GM19468 (cell line): Measurements from ENCODE around the gene TNFRSF11A.

Experiments
- ATAC-seq: cut with Tn5 transposase; IDR thresholded peaks from one replicate; pipeline ENCODE4 v1.9.1; 2021; ENCODE audit warnings: mild to moderate bottlenecking, moderate library complexity, moderate number of reproducible peaks; ENCODE audit not compliant: unreplicated experiment; ENCODE audit errors: extremely low read depth

Gene TNFRSF11A

DNA sequence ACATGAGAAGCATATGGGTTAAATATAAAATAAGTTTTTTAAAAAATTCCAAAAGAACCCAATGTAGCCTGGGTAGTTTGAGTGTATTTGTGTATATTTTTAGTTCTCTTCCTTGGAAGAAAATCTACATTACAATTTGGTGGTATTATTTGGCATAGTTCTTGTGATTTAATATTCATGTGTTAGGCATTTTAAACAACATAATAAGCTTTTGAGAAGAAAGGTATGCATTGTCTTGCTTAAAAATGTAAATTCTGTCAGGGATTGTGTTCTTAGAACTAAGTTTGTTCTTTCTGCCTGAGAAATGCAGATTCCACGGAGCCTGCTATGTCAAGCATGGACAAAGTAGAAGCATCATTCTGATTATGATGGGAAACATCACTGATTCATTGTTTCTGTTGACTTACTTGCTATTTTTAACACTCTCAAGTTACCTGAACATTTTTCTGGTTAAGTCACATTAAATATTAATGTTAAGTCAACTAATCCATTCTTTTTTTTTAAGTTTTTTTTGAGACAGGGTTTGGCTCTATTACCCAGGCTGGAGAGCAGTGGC lies 49.4 kb downstream of the TNFRSF11A start:
- ATAC-seq = no peak

DNA sequence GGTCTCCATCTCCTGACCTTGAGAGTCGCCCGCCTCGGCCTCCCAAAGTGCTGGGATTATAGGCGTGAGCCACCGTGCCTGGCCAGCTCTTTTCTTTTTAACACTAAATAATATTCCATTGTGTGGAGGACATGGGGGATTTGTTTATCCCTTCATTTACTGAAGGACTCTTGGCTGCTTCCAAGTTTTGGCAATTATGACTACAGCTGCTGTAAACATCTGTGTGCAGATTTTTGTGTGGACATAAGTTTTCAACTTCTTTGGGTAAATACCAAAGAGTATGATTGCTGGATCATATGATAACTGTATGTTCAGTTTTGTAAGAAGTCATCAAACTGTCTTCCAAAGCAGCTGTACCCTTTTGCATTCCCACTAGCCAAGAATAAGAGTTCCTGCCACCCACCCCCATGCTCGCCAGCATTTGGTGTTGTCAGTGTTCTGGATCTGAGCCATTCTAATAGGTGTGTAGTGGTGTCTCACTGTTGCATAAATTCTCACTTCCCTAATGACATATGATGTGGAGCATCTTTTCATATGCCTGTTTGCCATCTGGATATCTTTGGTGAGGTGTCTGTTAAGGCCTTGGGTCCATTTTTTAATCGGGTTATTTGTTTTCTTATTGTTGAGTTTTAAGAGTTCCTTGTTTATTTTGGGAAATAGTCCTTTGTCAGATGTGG lies 52.2 kb downstream of the TNFRSF11A start:
- no peak for ATAC-seq

DNA sequence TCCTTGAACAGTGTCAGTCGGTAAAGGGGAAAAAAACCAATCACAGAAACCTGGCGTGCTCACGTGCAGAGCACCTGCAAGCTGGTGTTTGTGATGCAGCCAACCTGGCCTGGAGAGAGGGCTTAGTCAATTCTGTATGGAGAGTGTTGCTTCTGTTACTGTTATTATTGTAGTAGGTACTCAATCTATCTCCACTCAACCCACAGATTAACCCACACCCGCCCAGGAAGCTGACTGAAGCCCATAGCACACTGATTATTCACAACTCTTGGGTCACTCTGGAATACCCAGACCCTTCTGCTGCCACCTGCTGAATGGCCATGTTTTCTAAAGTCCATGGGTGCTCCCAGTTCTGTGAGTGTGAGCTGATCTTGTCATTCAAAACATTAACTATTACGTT lies 53.9 kb downstream of the TNFRSF11A start:
- no peak for ATAC-seq

DNA sequence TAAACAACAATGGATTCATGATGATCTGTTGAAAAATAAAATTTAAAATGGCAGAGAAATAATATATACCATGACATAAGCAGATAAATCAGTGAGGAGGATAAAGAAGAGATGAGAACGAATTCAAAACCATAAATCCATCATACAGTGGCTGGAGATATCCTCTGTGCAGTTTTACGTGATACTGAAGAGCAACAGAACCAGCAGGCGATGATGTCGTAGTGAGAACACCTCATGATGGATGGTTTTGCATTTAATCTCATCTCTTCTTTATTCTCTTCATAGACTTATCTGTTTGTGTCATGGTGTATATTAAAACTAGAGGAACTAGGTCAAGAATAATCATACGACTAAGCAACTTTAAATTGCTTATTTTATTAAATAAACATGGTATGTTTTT lies 56.3 kb downstream of the TNFRSF11A start:
- ATAC-seq = no peak

DNA sequence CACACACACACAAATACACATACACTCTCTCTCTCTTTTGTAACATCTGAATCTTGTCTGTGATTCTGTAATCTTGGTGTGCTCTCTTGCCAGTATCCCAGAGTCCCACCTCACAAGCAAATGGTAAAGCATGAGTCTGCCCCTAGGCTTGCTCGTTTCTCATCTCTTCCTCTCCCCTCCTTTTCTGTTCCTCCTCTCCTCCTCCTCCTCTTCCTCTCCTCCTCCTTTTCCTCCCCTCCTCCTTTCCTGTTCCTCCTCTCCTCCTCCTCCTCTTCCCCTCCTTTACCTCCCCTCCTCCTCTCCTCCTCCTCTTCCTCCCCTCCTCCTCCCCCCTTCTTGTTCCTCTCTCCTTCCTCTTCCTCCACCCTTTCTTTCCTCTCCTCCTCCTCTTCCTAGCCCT lies 59.0 kb downstream of the TNFRSF11A start:
- ATAC-seq = no peak

DNA sequence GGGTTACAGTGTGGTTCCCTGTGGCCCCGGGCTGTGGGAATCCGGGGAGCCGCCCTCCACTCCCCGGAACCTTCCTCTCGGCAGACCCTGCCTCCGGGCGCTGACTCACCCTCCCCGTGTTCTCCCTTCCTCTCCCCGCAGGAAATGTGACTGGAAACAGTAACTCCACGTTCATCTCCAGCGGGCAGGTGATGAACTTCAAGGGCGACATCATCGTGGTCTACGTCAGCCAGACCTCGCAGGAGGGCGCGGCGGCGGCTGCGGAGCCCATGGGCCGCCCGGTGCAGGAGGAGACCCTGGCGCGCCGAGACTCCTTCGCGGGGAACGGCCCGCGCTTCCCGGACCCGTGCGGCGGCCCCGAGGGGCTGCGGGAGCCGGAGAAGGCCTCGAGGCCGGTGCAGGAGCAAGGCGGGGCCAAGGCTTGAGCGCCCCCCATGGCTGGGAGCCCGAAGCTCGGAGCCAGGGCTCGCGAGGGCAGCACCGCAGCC lies 59.5 kb downstream of the TNFRSF11A start:
- ATAC-seq = no peak

DNA sequence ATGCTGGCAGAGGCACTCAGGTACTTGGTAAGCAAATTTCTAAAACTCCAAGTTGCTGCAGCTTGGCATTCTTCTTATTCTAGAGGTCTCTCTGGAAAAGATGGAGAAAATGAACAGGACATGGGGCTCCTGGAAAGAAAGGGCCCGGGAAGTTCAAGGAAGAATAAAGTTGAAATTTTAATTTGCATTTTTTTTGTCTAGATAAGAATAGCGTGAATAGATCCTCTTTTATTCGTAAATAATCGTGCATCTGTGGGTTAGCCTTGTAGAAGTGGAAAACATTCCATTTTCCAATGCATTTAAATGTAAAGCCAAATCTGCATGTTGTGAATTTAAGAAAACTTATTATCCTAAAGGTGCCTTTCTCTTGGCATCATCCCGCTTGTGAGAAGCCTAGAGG lies 61.0 kb downstream of the TNFRSF11A start:
- ATAC-seq = no peak

DNA sequence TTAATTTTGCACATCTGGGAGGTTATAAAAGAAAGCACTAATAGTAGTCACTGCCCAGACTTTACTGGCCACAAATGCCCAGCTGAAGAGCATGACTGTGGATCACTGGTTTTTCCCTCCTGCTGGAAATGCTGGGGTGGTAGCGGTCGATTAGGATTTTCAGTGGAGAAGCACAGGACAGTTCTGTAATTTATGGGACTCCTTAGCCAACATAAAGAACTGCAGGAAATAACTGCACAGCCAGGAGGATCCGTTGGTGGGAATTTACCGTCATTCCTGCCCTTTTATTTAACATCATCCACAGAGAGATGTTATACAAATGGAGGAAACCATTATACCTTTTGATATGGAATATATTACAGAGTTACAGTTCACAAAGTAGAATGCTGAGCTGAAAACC lies 61.5 kb downstream of the TNFRSF11A start:
- ATAC-seq = no peak

DNA sequence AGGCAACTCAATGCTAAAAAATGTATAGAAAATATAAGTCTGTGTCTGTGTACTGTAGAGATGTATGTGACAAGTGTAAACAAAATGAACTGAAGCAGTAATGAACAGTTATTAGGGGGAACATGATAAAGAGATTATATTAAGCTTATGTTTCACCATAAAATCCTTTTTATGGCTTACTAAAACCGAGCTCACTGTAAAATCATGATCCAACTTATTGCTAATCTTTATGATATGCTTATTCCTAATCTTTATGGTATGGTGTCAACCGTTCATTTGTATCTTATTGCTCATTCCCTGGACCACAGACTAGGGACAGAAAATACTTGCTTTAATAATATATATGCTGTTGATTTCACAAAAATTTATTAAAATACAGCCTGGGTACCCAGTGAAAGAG lies 62.1 kb downstream of the TNFRSF11A start:
- no peak for ATAC-seq

DNA sequence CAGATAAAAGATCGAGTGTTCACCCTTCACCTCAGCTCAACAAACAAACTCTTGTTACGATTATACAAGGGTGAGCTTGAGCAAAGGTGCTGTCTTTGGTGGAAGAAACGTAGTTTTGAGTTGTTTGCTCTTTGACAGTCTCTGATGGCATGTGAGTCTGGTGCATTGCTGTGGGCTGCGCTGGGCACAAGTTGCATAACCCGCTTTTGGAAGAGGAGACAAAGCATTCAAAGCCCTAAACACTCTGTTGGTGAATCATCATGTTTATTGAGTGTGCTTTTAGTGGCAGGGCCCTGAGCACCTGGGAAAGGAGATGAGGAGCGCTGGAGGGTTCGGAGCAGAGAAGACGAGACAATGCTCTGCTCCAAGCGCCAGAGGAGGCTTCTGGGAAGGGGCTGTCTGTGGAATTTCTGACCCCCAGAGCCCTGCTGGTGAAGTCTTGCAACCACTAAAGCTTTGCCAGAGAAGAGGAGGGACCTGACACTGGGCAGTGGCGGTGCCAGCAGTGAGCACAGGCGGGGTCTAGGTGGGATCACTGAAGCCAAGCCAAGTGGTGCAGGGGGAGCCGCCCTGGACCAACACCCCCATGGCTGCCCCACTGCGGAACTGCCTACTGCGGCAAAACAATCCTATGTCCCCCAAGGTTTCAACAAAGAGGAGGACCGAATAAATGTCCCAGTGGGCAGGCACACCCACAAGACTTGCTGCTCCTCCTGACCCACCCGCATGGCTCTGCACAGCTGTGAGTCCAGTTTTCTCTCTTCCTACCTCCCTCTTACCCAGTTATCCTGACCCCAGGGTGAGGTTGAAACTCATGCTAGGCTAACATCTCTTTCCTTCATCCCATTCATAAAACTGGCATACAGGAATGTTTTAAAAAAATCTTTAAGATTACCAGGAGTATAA lies 64.0 kb downstream of the TNFRSF11A start:
- ATAC-seq = no peak

DNA sequence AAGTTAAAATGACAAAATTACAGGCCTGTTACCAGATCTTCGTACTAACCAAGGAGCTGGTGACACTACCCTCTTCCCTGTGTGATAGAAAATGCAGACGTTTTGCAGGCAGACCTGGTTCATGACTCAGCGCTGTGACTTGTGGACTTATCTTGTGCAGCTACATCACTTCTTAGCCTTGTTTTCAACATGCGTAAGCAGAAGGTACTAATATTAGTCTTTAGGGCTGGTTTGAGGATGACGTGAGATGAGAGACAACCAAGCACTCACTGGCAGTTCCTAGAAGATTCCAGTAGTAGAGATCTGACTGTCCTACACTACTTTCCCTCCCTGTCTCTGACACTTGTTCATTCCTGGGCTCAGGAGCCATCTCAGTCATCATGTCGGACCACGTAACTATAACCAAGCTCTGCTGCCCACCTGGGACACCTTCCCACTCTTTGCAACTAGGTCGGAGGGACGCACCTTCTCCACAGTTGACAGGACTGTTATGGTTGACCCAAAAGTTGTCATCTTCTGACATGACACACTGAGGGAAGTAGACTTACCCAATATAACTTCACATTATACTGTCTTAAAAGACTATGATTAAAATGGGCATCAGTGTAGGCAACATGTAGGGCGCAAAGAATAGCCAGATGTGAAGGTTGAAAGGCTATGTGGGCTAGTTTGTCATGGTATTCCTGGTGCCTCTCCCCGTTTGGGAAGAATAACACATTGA lies 64.8 kb downstream of the TNFRSF11A start:
- ATAC-seq = no peak

DNA sequence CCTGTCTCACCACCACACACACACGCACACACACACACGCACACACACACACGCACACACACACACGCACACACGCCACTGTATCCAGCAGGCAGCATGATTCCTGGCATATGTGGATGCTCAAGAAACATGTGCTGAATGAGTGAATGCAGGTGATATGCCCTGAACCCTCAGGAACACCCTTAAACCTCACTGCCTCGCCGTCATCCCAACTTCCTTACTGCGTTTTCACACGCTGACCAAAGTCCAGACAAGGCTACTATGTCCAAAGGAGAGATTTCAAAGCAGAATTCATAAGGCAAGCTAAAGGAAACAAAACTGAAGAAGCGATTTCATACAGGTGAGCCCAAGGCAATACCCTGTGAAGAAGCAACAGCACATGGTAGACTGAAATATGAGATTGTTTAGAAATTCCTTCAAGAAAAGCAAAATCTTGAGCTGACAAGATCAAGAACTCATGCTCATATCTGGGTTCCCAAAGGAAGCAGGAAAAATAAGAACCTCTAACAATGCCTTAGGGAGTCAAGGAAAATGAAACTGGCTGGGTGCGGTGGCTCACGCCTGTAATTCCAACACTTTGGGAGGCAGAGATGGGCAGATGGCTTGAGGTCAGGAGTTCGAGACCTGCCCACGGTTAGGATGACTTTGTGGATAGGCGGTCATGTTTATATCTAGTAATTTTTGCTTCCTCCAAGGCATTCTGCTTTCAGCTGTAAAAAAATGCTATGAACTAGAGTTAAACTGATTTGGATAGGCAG lies 69.1 kb downstream of the TNFRSF11A start:
- no peak for ATAC-seq

DNA sequence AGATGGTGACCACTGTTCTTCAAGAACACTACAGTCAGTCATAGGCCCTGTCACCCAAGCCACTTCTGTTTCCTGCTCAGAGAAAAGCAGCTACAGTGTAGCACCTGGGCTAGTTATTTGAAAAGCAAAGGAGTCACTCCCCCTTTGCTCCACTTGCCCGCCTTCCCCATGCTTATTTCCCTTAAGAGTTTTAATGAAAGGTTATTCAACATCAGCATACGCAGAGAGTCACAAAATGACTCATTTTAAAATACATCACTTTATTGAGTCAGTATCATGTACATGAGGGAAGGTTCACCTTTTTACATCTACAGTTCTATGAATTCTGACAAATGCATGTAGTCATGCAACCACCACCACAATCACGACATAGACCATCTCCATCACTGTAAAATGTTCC lies 71.3 kb downstream of the TNFRSF11A start:
- ATAC-seq = no peak

DNA sequence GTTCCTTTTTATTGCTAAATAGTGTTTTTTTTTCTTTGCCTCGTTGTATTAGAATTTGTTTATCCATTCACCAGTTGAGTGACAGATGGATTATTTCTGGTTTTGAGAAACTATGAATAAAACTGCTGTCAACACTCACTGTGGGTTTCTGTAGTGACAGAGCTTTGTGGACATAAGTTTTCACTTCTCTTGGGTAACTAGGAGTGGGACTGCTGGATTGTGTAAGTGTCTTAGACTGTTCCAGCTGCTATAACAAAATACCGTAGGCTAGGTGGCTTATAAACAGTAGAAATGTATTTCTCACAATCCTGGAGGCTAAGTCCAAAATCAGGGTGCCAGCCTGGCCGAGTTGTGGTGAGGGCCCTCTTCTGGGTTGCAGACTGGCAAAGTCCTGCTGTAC lies 71.9 kb downstream of the TNFRSF11A start:
- no peak for ATAC-seq

DNA sequence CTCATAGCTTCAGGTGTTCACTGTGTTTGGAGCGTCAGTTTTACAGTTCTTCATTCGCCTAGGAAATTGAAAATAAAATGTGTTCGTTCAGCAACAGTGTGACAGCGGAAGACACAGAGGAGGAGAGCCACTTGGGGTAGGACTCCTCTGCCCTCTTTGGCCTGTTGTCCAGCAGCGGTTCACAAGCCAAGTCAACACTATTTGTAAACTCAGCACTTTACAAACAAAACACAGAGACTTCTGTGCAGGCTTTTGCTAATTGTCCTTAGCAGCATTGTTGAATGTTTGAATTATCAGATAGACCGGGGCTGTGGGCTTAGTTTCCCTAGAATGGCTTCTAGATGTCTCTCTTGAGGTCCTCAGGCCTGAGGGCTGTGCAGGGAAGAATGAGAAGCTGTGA lies 73.2 kb downstream of the TNFRSF11A start:
- ATAC-seq = no peak

DNA sequence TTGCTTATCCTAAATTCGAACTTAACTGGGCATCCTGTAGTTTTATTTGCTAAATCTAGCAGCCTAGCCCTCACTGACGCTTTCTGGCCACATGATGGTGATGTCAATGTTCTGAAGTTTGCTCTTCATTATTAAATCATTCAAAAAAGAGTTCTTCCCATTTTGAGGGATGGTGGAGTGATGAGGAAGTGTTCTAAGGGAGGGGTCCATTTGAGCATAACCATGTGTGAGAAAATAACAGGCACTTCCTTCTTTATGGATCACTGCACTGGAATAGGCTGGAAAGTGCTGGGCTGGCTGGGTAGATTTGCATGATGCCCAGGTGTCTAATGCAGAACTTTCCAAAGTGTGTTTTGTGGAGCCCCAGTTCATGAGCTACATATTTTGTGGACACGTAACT lies 74.2 kb downstream of the TNFRSF11A start:
- ATAC-seq = no peak

DNA sequence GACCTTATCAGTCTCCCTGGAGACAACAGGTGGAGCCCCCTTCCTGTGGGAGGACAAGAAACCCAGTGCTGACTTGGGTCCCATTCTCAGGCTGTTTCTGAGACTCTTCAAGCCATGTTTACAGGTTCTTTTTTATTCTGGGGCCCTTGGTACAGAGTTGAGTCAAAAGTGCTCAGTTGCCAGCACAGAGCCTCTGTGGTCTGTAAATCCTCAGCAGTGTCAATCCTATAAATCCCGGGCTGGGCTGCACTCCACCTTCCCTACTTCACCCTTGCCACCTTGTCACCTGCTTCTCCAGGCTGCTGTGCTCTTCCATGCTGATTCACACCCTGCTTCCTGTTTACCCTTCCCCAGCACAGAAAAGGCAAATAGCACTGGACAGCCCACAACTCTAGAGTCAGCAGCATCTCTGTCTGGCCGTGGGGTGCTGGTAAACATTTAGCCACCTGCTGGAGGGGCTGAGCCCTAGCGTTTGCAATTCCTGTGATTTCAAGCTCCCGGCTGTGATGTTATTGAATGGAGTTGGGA lies 74.7 kb downstream of the TNFRSF11A start:
- ATAC-seq = no peak

DNA sequence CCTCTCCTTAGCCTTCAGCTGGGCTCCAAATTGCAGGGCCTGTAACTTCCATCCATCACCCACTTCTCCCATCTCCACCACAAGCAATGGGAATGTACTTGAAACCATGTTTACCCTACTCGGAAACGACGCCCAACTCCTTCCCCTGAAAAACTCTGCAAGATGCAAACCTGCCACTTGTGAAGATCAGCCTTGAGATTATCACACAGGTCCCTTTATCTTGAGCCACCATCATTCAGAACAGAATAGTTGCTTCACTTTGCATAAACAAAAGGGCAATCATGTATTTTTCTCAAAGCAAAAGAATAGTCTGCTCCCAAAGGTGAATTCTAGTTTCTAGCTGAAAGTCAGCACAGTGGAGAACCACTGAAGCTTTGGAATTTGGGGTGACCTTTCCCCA lies 75.8 kb downstream of the TNFRSF11A start:
- ATAC-seq = no peak

DNA sequence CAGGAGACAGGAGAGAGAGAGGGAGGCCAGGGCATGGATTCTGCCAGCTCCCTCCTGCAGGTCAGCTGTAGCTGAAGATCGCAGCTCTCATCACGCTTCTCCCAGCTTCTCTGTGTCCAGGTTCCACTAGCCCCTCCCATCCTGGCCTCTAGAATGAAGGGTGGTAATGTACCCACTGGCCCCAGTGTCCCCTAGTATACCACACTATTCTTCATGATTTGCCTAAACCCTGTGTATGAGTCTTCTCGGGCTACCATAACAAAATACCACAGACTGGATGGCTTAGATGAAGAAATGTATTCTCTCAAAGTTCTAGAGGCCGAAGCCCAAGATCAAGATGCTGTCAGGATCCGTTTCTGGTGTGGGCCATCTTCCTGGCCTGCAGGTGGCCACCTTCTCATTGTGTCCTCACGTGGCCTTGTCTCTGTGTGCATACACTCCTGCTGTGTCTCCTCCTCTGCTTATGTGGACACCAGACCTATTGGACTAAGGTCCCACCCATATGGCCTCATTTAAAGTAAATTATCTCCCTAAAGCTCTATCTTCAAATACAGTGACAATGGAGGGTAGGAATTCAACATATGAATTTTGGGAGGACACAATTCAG lies 77.3 kb downstream of the TNFRSF11A start:
- no peak for ATAC-seq
